ENCODE data around the gene MLST8. TPM values are rescaled to one million over a fixed set of nuclear protein-coding genes. Genes with fewer than 3 reads are reported as not detected.

MLST8 gene
- total RNA-seq, 1 experiment from 2014 or later, result 58.7 TPM

DNA sequence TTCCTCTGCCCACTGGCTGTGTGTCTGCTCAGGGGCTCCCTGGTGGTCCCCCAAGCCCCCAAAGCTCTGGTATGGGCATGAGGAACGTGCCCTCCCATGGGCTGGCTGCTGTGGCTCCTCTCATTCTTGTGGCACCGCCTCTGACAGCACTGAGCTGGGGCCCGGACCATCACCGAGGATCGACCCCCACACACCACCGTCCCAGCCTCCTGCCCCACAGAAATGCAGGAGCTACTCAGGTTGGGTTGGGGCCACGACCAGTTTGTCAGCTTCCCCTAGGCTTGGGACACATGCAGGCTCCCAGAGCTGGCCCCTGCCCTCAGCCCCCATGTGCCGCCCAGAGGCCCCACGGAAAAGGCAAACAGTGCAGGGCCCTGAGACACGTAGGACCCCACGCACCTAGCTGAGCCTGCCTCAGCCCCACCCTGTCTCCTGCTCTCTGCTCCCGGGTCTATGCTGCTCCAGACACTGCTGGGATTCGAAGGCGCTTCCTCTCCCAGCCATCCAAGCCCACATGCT lies 5.6 kb upstream of the MLST8 start:
- Histone ChIP-seq H3K79me2 (ENCODE audit: insufficient read depth, low read length) (no peaks in the 10 kb centered on the region), H3K4me1 (ENCODE audit: control insufficient read depth in 1 of 2, insufficient read depth in 2 of 2, low read length in 2 of 2) (peaks cover 8 to 17% of the 10 kb centered on the region in 2 experiments), H3K9me3 (ENCODE audit: control insufficient read depth in 1 of 2, insufficient read depth in 1 of 2, low read depth in 1 of 2, low read length in 2 of 2) (no peaks in the 10 kb centered on the region), H3K36me3 (ENCODE audit: control insufficient read depth in 1 of 2, insufficient read depth in 2 of 2, low read length in 2 of 2) (no peaks in the 10 kb centered on the region), H4K20me1 (ENCODE audit: insufficient read depth) (no peaks in the 10 kb centered on the region), H3K9ac (ENCODE audit: low read length) (no peak overlapping the region), H2AFZ (ENCODE audit: low read depth, low read length, poor library complexity, severe bottlenecking) (no peak overlapping the region), H3K27me3 (ENCODE audit: insufficient read depth, low read length) (no peaks in the 10 kb centered on the region), H3K4me2 (ENCODE audit: low read length) (no peak overlapping the region), H3K27ac (ENCODE audit: low read depth, low read length) (no peak overlapping the region), H3K9me2 (ENCODE audit: insufficient read depth) (no peaks in the 10 kb centered on the region), H3K4me3 (replicated peaks in 1 of 2; ENCODE audit: low read depth in 1 of 2, low read length in 2 of 2) (no peak overlapping the region)
- POLR2A ChIA-PET, result no interaction called here
- intact Hi-C loops (cut with micrococcal nuclease), result loop anchor here (10.0 kb wide), 1 partner anchor 305 kb away; no protein-coding TSS in a partner anchor
- ATAC-seq (no peak), DNase-seq (ENCODE audit: low read depth, low spot score) (no peak)
- BruUV-seq (replicated peaks), result no TSS peak
- RAD21 ChIA-PET (ENCODE audit: low non-redundant PET in 1 of 2, low total read pairs in 2 of 2, uncharacterized antibody in 2 of 2, unreplicated experiment in 2 of 2), result no interaction called here
- CTCF ChIA-PET, result no interaction called here
- TF ChIP-seq POLR2A (IDR thresholded peaks at IDR 0.05; ENCODE audit: borderline replicate concordance, extremely low read depth, insufficient read depth, insufficient read length), result no peak
- TF ChIP-seq CEBPB (IDR thresholded peaks at IDR 0.05; ENCODE audit: low read depth), result no peak
- no peak for TF ChIP-seq POLR2AphosphoS5 (IDR thresholded peaks at IDR 0.05; ENCODE audit: low read depth, low read length)
- TF ChIP-seq EZH2phosphoT487 (IDR thresholded peaks at IDR 0.05; ENCODE audit: borderline replicate concordance), result no peak
- TF ChIP-seq FOSL1 (IDR thresholded peaks at IDR 0.05; ENCODE audit: low read depth), result no peak
- no peak for TF ChIP-seq EGR1 (IDR thresholded peaks at IDR 0.05; ENCODE audit: low read depth)
- no peak for TF ChIP-seq ZNF274 (IDR thresholded peaks at IDR 0.05; ENCODE audit: low read depth, low read length)
- no peak for TF ChIP-seq SIN3A (IDR thresholded peaks at IDR 0.05; ENCODE audit: low read depth)
- TF ChIP-seq, protein P1, sequence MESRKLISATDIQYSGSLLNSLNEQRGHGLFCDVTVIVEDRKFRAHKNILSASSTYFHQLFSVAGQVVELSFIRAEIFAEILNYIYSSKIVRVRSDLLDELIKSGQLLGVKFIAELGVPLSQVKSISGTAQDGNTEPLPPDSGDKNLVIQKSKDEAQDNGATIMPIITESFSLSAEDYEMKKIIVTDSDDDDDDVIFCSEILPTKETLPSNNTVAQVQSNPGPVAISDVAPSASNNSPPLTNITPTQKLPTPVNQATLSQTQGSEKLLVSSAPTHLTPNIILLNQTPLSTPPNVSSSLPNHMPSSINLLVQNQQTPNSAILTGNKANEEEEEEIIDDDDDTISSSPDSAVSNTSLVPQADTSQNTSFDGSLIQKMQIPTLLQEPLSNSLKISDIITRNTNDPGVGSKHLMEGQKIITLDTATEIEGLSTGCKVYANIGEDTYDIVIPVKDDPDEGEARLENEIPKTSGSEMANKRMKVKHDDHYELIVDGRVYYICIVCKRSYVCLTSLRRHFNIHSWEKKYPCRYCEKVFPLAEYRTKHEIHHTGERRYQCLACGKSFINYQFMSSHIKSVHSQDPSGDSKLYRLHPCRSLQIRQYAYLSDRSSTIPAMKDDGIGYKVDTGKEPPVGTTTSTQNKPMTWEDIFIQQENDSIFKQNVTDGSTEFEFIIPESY (IDR thresholded peaks at IDR 0.05; ENCODE audit: extremely low read depth, insufficient replicate concordance, low read length), result no peak
- no peak for TF ChIP-seq REST (IDR thresholded peaks at IDR 0.05; ENCODE audit: low read depth)
- TF ChIP-seq CBX3 (IDR thresholded peaks at IDR 0.05; ENCODE audit: low read depth), result no peak
- TF ChIP-seq JUND (IDR thresholded peaks at IDR 0.05), result no peak
- TF ChIP-seq EZH2 (IDR thresholded peaks at IDR 0.05), result no peak
- no peak for TF ChIP-seq SRF (IDR thresholded peaks at IDR 0.05; ENCODE audit: low read depth)
- TF ChIP-seq ATF3 (IDR thresholded peaks at IDR 0.05), result no peak
